ENCODE measurements around the gene RASL10B.
A peak's percentile ranks its signal among the peaks of the same experiment; 100 is the strongest.

Gene RASL10B

DNA sequence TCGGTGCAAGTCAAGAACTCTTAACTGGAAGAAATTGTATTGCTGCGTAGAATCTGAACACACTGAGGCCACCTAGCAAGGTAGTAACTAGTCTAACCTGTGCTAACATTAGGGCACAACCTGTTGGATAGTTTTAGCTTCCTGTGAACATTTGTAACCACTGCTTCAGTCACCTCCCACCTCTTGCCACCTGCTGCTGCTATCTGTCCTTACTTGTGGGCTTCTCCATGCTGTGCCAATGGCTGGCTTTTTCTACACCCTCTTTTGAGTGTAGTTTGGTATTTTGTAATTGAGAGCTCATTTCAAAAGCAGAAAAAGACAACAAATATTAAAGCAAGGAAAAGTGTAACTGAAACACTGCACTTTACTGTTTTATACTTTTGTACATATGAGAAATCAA, 7.7 kb upstream of the RASL10B start:
- Mint-ChIP-seq H3K4me1 (peaks cover 39% of the 10 kb centered on the region), H3K9me3 (no peaks in the 10 kb centered on the region)

GRCh38 chr17:35725058-35725457, 6.4 kb upstream of the RASL10B start:
- Mint-ChIP-seq H3K36me3 (ENCODE audit: low read depth) (peaks cover 39% of the 10 kb centered on the region), H3K27ac (peak overlapping the region; percentile 81 to 98 (median 86)), H3K9me3 (no peaks in the 10 kb centered on the region), H3K4me1 (peaks cover 39% of the 10 kb centered on the region), H3K27me3 (ENCODE audit: low read depth) (no peaks in the 10 kb centered on the region), H3K4me3 (no peak overlapping the region)
- TF ChIP-seq CTCF (IDR thresholded peaks at IDR 0.05; ENCODE audit: unreplicated experiment in 3 of 3) = no peak

More for the DNA sequence above, 7.7 kb upstream of the RASL10B start:
- Mint-ChIP-seq H3K27me3 (ENCODE audit: low read depth) (no peaks in the 10 kb centered on the region), H3K27ac (no peak overlapping the region), H3K36me3 (ENCODE audit: low read depth) (peaks cover 49% of the 10 kb centered on the region), H3K4me3 (no peak overlapping the region)
- TF ChIP-seq CTCF (IDR thresholded peaks at IDR 0.05; ENCODE audit: unreplicated experiment in 3 of 3) = no peak

GRCh38 chr17:35725802-35726126, 5.7 kb upstream of the RASL10B start:
- no peak for TF ChIP-seq CTCF (IDR thresholded peaks at IDR 0.05; ENCODE audit: unreplicated experiment in 3 of 3)
- H3K4me3 Mint-ChIP-seq = peak overlapping the region in 2 of 3 experiments; percentile 10 to 31
- no peaks in the 10 kb centered on the region for H3K9me3 Mint-ChIP-seq
- no peaks in the 10 kb centered on the region for H3K27me3 Mint-ChIP-seq (ENCODE audit: low read depth)
- peak overlapping the region; percentile 81 to 98 (median 86) for H3K27ac Mint-ChIP-seq
- H3K4me1 Mint-ChIP-seq = peaks cover 43% of the 10 kb centered on the region
- H3K36me3 Mint-ChIP-seq (ENCODE audit: low read depth) = peaks cover 35% of the 10 kb centered on the region

- no peak for TF ChIP-seq CTCF (IDR thresholded peaks at IDR 0.05; ENCODE audit: unreplicated experiment in 3 of 3)
- Mint-ChIP-seq H3K27ac (peak overlapping the region; percentile 81 to 98 (median 86)), H3K9me3 (no peaks in the 10 kb centered on the region), H3K4me3 (no peak overlapping the region), H3K4me1 (peaks cover 48% of the 10 kb centered on the region), H3K27me3 (ENCODE audit: low read depth) (no peaks in the 10 kb centered on the region), H3K36me3 (ENCODE audit: low read depth) (peaks cover 34% of the 10 kb centered on the region)
Measured at GRCh38 chr17:35726127-35726952, 5.1 kb upstream of the RASL10B start.

DNA sequence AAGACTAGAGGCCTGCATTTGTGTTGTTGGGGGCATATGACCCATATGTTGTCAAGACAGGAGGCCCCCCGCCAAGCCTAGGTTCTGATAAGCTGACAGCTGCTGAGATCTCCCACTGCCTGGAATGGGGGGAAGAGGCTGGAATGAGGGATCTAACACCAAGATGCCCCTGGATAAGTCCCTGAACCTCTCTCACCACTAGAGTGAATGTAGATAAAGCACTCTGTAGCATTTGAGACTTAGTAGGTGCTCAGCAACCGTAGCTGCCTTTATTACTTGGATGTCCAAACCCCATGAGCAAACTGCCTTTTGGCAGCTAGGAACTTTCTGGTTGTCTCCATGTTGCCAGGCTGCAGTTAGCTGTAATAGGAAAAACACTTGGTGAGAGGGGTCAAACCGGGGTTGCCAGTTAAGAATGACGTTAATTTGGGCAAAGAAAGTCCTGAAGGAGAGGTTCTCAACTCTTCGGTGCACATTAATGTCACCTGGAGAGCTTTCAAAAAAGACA, 4.4 kb upstream of the RASL10B start:
- no peak for TF ChIP-seq CTCF (IDR thresholded peaks at IDR 0.05; ENCODE audit: unreplicated experiment in 3 of 3)
- Mint-ChIP-seq H3K4me1 (peaks cover 48% of the 10 kb centered on the region), H3K36me3 (ENCODE audit: low read depth) (peaks cover 30% of the 10 kb centered on the region), H3K9me3 (no peaks in the 10 kb centered on the region), H3K27ac (peak overlapping the region; percentile 81 to 98 (median 86)), H3K27me3 (ENCODE audit: low read depth) (no peaks in the 10 kb centered on the region), H3K4me3 (no peak overlapping the region)

- Mint-ChIP-seq H3K27ac (peak overlapping the region; percentile 7 to 98 (median 86)), H3K9me3 (no peaks in the 10 kb centered on the region), H3K36me3 (ENCODE audit: low read depth) (peaks cover 30% of the 10 kb centered on the region), H3K4me1 (peaks cover 52% of the 10 kb centered on the region), H3K27me3 (ENCODE audit: low read depth) (no peaks in the 10 kb centered on the region), H3K4me3 (peak overlapping the region in 1 of 3 experiments; percentile 18)
- no peak for TF ChIP-seq CTCF (IDR thresholded peaks at IDR 0.05; ENCODE audit: unreplicated experiment in 3 of 3)
Measured at GRCh38 chr17:35727635-35728034, 3.8 kb upstream of the RASL10B start.
